Measurements from ENCODE around the gene CHI3L1. TPM values are rescaled to one million over a fixed set of nuclear protein-coding genes. Genes with fewer than 3 reads are reported as not detected.

CHI3L1 gene
- polyA plus RNA-seq, 1 donor, result 1.1 TPM

- DNase-seq (ENCODE audit: low read depth), result no peak
These were observed 34.9 kb downstream of the CHI3L1 start for GRCh38 chr1:203151362-203152157.

DNA sequence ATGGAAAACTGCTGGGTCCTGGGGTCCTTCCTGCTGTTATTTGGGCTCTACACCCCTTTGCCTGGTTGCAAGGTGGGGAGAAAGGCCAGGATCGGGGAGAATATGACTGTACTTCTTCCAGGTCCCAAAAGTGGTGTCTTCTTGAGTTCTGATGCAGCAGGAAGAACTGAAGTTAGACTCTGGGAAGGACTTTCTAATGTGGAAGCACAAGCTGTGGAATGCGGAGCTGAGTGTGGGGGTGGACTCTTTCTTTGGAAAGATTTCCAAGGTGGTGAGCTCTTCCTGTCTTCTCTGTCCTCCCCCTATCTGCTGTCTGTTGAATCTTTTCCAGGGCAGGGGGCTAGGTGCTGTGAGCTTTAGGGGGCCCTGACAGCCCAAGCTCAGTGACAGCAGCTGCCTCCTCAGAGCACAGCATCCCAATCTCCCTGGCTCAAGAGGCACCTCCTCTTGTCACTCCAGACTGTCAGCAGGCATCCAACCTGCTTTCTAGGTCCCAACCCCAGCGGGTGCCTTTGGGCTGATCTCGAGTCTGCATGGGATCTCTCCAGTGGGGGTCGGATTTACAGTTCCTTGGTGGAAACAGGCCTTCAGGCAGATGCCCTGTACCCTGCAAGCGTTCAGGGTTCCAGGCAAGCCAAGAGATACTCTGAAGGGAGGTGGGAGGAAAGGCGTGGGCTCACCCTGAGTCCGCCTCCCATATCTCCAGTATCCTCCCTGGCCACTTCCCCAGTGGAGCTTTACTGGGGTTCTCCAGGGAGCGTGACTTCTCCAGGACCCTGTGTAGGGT is 35.8 kb downstream of the CHI3L1 start:
- no peak for DNase-seq (ENCODE audit: low read depth)

GRCh38 chr1:203149188-203149840 is 37.2 kb downstream of the CHI3L1 start:
- DNase-seq (ENCODE audit: low read depth), result no peak

- no peak for DNase-seq (ENCODE audit: low read depth)
These were observed 37.9 kb downstream of the CHI3L1 start for GRCh38 chr1:203148579-203148978.

DNA sequence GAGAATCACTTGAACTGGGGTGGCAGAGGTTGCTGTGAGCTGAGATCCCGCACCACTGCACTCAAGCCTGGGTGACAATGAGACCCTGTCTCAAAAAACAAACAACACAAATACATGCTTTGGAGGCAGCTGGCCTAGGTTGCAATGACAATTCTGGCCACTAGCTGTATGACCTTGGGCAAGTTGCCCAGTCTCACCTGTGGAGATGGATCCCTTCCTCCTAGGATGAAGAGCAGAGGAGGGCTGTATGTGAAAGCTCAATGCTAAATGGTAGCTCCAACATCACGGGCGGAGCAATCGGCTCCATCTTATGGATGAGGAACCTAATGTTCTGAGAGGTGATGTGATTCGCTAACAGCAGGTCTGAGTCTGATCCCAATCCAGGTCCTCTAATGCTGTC is 38.4 kb downstream of the CHI3L1 start:
- DNase-seq (ENCODE audit: low read depth), result no peak

DNA sequence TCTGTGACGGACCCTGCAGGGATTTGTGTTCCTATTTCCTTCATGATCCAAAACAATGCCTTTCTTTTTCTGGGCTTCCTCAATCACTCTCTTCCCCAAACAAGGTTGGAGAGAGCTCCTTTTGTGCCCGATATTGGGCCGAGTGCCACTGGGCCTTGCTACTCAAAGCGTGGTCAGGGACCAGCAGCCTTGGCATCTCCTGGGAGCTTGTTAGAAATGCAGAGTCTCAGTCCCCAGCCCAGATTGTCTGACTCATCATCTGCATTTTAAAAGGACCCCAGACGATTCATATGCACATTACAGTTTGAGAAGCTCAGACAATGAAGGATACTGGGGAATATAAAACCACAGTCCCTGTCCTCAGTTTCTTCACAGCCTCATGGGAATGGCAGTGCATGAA is 39.1 kb downstream of the CHI3L1 start:
- DNase-seq (ENCODE audit: low read depth), result no peak

DNA sequence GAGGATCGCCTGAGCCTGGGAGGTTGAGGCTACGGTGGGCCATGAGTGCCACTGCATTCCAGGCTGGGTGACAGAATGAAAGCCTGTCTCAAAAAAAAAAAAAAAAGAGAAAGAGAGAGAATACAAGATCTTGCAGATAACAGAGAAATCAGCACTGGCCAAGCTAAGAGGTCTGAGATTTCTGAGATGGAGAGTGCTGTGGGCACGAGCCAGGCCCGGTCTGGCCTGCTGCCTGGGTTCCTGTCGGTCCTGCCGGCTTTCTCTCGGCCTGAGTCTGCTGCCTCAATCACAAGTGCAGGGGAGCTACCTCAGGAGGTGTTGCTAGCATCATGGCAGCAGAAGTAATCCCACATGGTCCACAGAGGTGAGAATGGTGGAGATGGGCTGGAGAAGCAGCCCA is 40.0 kb downstream of the CHI3L1 start:
- no peak for DNase-seq (ENCODE audit: low read depth)

GRCh38 chr1:203146042-203146369 is 40.5 kb downstream of the CHI3L1 start:
- DNase-seq (ENCODE audit: low read depth), result no peak

GRCh38 chr1:203145321-203146041 is 41.0 kb downstream of the CHI3L1 start:
- DNase-seq (ENCODE audit: low read depth), result no peak

- DNase-seq (ENCODE audit: low read depth), result no peak
These were observed 41.8 kb downstream of the CHI3L1 start for GRCh38 chr1:203144661-203145060.

DNA sequence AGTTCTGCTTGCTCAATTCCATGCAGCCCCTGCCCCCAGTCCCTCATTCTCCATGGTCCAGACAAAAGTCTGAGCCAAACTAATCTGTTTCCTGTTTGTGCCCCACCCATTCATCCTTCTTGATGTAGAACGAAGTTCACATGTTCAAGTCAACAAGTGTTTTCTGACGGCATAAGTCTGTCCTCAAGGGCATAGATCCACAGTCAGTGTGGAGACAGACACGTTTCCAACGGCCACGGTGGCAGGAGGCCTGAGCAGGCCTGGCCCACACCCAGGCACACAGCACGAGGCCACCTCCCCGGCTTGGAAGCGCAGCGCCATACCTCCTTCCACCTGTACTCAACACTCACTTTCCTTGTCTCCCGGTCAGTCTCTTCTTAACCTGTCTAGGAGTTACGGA is 42.9 kb downstream of the CHI3L1 start:
- no peak for DNase-seq (ENCODE audit: low read depth)

DNA sequence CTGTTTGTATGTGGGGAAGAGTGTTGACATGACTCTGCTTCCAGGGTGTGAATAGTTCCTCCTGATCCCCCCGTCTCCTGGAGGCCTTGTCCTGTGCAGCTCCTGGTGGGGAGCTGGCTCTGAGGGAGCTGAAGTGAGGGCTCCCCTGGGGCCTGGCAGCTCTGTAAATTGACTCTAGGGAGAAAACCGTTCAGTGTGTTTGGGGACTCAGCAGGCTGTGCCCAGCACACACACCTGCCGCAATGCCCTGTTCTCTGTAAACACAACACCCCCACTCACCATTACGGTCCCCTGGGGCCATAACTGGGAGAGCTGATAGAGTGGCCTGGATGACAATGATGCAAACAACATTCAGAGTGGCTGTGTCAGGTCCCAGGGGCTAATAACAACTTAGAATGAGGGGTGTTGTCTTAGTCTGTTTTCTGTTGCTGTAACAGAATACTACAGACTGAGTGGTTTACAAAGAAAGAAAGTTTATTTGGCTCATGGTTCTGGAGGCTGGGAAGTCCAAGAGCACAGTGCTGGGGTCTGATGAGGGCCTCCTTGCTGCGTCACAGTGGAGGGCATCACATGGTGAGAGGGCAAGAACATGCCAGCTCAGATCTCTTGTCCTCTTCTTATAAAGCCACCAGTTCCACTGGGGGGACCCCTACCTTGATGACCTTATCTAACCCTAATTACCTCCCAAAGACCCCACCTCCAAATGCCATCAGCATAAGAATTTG is 43.7 kb downstream of the CHI3L1 start:
- no peak for DNase-seq (ENCODE audit: low read depth)

DNA sequence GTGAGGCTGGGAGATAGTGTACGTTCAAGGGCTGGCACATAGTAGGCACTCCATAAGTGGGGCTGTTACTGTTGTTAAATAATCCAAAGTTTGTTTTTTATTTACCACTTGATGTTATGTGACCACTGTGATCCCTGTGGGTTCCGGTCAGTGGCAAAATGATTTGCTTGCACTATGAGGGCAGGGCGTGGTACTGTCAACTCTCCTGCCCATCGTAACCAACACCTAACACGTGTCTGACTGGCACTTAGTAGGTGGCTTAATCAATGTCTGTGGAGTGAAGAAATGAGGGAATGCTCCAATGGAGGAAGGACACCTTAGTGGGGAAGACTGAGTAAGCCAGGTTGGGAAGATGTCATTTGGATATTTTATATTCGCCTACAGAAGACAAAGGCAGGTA is 44.4 kb downstream of the CHI3L1 start:
- no peak for DNase-seq (ENCODE audit: low read depth)

DNA sequence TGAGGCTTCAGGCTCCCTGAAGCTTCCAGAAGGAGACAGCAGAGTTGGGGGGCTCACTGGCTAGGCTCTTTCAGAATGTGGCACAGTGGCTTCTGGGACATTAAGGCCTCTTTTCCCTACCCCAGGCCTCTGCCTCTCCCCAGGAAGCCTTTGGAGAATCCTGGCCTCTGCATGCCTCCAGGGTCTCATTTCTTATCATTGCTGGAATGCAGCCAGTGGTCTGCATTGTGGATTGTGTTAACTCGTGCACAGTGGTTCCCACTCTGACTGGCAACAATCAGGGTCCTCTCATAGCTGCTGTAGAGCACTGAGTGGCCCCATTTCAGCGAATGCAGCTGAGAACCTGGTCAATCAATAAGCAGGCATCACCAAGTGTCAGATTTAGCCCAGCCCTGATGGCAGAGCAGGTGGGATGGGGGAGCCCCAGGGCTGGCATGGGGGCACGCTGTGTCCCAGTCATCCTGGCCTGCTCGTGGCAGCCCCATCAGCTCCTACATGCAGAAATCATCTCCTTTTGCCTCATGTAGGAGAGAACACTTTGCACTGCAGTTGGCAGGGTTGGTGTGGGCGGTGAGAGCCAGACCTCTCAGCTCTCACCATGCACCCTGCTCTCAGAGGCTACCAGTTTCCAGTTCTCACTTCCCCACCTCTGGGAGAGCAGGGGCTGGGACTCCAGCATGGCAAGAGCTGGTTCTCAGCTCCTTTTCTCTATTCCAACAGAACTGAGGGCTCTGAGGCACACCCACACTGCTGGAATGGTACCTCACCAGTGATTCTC is 45.6 kb downstream of the CHI3L1 start:
- no peak for DNase-seq (ENCODE audit: low read depth)

GRCh38 chr1:203139976-203140475 is 46.5 kb downstream of the CHI3L1 start:
- no peak for DNase-seq (ENCODE audit: low read depth)

- DNase-seq (ENCODE audit: low read depth), result no peak
These were observed 48.4 kb downstream of the CHI3L1 start for GRCh38 chr1:203138066-203138465.

DNA sequence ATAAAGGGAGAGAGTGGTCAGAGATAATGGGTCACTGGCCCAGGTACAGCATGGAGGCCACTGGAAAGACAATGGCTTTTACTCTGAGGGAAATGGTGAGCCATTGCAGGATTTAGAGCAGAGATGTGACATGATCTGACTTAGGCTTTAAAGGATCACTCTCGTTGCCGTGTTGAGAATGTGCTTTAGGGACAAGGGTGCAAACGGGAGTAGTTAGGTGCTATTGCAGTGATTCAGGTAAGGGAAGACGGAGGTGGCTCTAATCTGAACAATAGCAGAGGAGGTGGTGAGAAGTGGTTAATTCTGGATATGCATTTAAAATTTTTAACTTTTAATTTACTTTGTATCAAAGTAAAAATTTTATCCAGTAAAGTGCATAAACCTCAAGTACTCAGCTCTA is 49.2 kb downstream of the CHI3L1 start:
- no peak for DNase-seq (ENCODE audit: low read depth)

GRCh38 chr1:203136409-203137042 is 50.0 kb downstream of the CHI3L1 start:
- DNase-seq (ENCODE audit: low read depth), result no peak

DNA sequence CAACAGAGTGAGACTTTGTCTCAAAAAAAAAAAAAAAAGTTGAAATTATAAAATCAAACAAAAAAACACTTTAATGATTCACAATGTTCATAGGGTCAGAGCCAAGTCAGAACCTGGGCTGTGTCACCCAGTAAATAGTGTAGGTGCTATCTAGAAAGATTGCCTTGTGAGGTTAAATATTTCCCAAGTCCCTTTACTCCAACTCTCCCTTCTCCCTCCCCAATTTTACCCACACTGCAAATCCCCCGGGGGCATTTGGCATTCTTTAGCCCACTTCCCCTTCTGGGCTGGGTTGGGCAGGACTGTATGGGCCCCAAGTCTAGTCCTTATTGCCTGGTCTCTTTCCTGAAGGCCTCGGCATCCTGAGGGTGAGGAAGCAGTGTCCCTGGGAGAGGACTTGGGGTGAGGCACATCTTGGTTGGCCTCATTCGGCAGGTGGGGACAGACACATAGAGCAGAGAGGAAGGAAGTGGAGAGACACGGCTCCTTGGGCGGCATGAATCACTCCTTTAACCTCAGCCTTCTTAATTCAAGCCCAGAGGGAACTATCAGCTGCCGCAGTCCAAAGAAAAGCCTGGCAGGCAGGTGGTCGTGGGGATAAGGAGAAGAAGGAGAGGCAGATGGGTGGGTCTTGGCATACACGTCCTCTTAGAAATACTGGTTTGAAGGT is 50.7 kb downstream of the CHI3L1 start:
- no peak for DNase-seq (ENCODE audit: low read depth)

Data from forelimb muscle (tissue), 1 donor.